Left ventricle myocardium superior (tissue), 1 donor: ENCODE results near the gene SLC30A10. TPM values are rescaled to one million over a fixed set of nuclear protein-coding genes. Genes with fewer than 3 reads are reported as not detected.
A peak's percentile ranks its signal among the peaks of the same experiment; 100 is the strongest.
"Not testable (repeated sequence)": the region's sequence is repeated elsewhere in the genome, so short reads cannot be mapped to it uniquely, and the experiment has no call there.

Source experiments
- ATAC-seq: fragments of 200-7000 bp; cut with Tn5 transposase; one replicate; pipeline ENCODE4 v1.9.1; 2020; ENCODE audit warnings: mild to moderate bottlenecking, moderate library complexity
- DNase-seq: peaks from one replicate; pipeline ENCODE4 v3.0.0-alpha.2; 2020
- intact Hi-C: fragments of 100-400 bp; cut with micrococcal nuclease; formaldehyde crosslinking; loops from one replicate; pipeline ENCODE4 v1.11.0; 2022
- long read RNA-seq: library from polyadenylated mRNA; unstranded; transcript quantifications from one replicate; pipeline ENCODE4 v2.0.0, GENCODE V29; 2021
- total RNA-seq: library from RNA; stranded (reverse); fragmentation: NEBNext Ultra II Directional; extraction: Animal tissue kit (Norgen Biotek cat#: 25700); gene quantifications from one replicate; pipeline ENCODE4 v1.2.1, GENCODE V29; 2021
- donor health status: DM: no; HTN: yes; CAD: no; lungs with severe emphysema.

The SLC30A10 gene
- 0.42 TPM for total RNA-seq
- long read RNA-seq, partial matches to known transcripts = 0 of 3 reads
- long read RNA-seq, other reads (novel, unspliced or antisense) = 3 of 3 reads

DNA sequence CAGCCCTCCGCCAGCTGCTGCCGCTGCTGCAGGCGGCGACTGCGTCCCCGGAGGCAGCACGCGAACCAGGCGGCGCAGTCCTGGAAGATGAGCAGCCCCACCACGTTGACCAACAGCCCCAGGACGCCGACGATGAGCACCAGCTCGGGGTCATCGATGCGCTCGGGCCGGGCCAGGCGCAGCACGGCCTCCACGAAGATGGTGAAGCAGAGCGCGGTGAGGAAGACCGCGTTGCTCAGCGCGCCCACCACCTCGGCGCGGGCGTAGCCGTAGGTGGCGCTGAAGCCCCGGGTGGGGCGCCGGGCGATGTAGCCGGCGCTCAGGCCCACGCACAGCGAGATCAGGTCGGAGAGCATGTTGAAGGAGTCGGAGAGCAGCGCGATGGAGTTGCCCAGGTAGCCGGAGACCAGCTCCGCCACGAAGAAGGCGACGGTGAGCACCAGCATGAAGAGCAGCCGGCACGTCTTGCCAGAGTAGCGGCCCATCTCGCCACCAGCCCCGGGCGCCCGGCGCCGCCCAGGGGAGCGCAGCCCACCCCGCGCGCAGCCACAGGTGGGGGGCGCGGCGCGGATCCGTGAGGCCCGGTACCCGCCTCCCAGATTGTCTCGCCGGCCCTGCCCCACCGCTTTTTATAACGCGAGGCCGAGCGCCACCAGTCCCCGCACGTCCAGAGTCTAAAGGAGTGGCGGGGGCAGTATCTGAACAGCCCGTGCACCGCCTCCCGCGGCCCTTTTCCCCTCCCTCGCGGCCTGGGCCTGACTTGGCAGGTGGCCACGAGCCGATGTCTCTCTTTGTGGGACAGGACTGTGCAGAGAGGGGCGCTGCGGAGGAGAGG, at the start of gene SLC30A10:
SLC30A10 (minus strand) TSS at position 602 of the 835 bp plus-strand sequence; CDS start at position 485, 117 bp downstream.
- peak; percentile 63 for ATAC-seq

DNA sequence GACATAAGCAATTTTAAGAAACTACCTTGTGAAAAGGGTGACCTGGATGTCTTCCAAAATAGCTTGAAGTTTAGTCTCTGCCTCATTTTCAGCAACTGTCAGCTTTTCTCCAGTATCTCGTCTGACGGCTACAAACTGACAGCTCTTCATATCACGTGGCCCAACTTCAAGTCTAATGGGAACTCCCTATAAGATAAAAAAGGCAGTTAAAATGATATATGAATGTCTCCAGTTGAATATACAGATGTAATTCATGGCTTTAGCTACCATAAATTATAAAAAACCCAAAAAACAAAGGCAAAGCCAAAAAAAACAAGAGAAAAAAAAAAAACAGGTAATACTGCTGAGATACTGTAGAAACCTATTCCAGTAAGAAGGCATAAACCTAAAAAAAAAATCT, 44.9 kb upstream of the SLC30A10 start:
- intact Hi-C loops = no loop called here
- no peak for DNase-seq
- no peak for ATAC-seq

More for the DNA sequence above, at the start of gene SLC30A10:
- intact Hi-C loops = no loop called here
- peak; percentile 46 for DNase-seq

DNA sequence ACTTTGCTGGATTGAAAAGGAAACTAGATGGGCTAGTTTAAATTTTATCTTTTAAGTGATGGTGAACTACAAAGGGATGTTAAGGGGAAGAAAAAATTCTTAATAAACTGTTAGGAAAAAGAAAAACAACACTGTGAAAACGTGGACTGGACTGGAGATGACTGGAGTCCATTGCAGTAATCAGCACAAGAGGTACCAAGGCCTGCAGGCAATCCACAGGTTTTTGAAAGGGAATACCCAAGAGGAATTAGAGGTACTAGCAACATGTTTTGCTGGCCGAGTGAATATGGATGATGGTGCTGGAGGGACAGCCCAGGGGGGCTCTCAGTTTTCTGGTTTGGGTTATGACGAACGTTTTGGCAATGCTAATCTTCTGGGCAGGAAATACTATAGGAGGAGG, 39.0 kb upstream of the SLC30A10 start:
- DNase-seq (no peak), ATAC-seq (no peak)
- intact Hi-C loops = no loop called here

DNA sequence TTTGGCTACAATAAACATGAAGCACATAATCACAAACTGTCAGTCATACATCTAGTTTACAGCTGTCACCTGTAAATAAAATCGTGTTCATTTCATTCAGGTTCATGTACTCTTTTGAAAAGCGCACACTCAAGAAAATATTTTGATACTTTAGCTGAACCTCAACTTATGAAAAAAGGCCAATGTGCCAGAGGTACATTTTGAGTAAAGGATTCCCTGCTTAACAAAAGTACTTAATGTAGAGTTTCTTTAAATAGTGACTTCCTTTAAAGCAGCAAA, 37.7 kb upstream of the SLC30A10 start:
- no peak for ATAC-seq
- intact Hi-C loops = no loop called here
- DNase-seq = no peak

DNA sequence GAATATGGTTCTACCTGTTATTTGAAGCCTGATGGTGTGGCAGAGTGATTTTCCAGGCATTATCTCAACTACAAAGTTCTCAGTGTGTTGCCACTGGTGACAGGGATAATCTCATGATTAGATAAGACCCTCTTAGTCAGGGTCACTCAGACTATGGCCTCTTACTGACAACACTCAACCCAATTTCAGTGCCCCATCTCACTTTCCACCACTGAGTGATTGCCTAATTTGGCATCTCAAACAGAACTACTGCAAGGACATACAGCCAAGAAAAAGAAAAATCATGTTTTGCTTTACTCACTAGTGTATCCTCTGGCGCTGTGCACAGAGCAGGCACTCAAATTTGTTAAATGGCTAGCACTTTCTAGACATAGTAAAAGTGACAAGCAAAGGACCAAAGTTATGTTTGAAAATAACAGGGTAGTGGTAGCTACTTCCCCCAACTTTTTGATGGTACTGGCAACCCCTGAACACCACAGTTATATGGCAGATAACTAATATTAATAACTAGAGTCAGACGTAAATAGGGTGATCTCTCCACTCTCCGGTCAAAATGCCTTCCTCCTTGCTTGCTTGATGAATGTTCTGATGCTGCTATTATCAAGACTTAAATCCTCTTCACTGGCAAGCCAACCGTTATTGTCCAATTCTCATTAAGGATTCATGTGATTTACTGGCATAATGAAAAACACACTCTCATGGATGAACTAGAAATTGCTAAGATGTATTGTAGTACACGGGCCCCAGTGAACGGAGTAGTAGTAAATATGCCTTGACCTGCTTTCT, 37.1 kb upstream of the SLC30A10 start:
- no peak for ATAC-seq
- intact Hi-C loops = no loop called here
- no peak for DNase-seq

DNA sequence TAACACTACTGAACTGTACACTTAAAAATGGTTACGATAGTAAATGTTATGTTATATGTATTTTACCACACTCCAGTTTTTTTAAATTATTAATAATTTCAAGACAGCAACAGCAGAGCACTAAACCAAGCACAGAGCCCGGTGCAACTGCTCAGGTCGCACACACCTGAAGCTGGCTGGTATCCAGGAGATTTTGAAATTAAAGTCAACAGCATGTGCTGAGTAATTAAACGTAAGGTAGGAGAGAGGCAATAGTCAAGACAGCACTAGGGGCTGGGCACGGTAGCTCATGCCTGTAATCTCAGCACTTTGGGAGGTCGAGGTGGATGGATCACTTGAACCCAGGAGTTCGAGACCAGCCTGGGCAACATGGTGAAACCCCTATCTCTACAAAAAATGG, 35.1 kb upstream of the SLC30A10 start:
- intact Hi-C loops = no loop called here
- DNase-seq = no peak
- ATAC-seq = no peak

DNA sequence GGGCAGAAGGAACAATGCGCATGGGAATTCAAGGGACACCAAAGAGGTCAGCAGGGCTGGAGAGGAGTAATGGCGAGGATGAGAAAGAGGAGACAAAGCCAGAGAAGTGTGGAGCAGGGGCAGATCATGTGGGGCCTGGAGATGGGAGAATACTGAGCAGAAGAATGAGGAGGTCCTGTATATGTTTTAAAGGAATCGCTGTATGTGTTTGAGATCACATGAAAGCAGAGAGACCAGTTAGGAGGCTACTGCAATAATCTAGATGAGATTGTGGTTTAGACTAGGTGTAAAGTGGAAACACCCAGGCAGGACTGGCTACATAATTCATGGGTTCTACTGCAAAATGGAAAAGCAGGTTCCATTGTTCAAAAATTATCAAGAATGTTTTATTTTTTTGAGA, 33.3 kb upstream of the SLC30A10 start:
- ATAC-seq (no peak), DNase-seq (no peak)
- intact Hi-C loops = no loop called here

DNA sequence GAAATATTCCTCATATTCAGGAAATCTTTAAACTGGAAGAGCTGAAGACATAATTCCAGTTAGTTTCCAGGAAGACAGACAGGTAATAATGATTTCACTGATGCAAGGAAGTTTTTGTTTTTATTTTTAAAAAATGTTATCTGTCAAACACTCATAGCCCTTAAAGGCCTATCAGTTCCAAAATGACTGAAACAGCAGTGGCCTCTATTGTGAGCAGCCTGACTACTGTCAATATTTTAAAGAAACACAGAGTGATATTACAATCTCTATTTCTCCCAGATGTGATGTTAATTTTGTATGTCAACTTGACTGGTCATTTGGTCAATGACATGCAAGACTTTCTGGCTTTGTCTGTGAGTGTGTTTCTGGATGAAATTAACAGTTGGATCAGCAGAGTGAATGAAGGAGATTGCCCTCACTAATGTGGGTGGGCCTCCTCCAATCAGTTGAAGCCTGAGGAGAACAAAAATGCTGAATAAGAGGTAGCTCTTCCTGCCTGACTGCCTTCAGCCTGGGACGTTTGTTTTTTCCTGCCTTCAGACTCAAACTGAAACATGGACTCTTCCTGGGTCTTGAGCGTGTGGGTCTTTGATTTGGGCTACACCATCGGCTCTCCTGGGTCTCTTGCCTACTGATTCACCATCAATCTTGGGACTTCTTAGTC, 31.3 kb upstream of the SLC30A10 start:
- intact Hi-C loops = no loop called here
- ATAC-seq (no peak), DNase-seq (no peak)

DNA sequence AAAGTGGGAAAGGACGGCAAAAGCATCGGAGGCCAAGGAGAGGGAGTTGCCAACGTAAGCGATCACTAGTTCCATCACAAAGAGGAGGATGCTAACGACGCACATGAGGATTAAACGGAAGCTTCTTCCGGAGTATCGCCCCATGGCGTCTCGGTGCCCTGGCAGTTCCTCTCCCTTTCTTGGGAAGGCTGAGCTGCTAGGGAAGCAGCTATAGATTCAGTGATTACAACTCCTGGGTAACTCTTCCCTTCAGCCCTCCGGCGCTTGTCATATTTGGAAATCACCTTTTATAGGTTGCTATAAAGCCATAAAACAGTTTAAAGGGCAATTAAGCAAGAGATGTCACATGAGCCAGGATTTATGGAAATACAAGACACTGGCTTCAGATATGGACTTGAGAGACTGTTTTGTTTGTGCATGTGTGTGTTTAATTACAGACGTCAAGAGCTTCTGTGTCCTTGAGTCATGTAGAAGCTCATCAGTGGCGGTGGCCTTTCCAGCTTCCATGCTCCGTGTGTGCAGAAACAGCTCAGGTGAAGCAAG, 30.6 kb upstream of the SLC30A10 start:
- no peak for DNase-seq
- intact Hi-C loops = no loop called here
- ATAC-seq = no peak

DNA sequence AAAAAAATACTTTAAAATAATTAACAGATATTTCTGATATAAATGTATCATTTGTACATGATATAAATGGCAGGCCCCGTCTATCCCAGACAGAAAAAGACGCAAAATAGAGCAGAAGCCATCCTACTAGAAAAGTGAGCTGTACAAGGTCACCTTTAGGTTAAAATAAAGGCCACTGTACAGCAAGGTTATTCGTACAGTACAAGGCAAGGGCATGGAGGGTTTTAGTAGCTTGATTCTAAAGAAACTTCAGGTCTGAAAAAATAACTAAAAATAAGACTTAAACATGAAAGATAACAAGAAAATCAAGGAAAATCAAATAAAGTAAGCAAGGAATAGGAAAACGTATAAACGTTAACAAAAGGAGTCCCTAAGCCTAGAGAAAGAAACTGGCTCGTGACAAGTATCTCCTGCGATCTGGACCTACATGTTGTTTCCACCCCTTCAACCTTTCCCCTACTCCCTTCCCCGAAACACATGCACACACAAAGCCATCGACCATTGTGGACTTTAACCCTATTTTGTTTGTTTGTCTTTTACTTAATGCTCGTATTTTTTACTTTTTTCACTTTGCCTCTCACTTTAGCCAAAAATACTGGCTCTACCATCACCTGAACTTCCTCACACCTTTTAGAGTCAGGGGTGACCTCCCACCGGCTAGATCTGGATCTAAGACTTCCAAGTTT, 26.5 kb upstream of the SLC30A10 start:
- no peak for DNase-seq

DNA sequence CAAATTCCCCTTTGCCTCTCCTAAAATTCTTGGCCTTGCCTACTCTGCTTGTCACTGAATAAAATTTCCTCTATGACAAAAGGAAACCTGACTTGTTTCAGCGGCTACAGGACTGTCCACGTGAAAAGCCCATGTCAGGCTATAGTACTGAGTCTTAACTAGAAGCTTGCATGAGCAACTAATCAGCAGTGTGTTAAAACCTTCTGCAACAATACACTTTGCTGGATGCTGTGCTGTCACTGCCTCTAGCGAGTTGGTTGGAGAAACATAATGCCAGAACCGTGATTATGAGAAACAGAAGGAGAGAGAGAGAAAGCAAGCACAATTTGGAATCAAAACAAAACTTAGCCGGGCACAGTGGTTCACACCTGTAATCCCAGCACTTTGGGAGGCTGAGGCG, 25.7 kb upstream of the SLC30A10 start:
- DNase-seq (no peak), ATAC-seq (no peak)

More for the DNA sequence above, 26.5 kb upstream of the SLC30A10 start:
- no peak for ATAC-seq
- intact Hi-C loops = no loop called here

DNA sequence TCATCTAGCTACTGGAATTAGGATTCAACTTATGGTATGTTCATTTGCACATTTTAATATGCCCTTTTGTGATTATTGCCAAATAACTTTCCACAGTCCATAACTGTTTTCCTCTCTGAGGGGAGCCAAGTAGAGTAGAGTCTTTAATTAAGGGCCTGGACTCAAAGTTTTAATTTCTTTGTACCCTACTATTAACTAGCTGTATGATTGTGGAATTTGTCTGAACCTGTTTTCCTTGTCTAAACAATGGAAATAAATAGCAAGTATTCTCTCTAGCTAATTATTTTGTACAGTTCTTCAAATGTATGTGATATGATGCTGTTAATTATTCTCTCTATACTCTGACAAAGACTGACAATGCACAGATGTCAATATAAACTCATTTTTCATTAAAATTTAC, 24.0 kb upstream of the SLC30A10 start:
- no peak for ATAC-seq

More for the DNA sequence above, 25.7 kb upstream of the SLC30A10 start:
- intact Hi-C loops = no loop called here

DNA sequence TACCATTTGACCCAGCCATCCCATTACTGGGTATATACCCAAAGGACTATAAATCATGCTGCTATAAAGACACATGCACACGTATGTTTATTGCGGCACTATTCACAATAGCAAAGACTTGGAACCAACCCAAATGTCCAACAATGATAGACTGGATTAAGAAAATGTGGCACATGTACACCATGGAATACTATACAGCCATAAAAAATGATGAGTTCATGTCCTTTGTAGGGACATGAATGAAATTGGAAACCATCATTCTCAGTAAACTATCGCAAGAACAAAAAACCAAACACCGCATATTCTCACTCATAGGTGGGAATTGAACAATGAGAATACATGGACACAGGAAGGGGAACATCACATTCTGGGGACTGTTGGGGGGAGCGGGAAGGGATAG, 20.9 kb upstream of the SLC30A10 start:
- DNase-seq, intact Hi-C loops, ATAC-seq: not testable (repeated sequence)

More for the DNA sequence above, 24.0 kb upstream of the SLC30A10 start:
- intact Hi-C loops = no loop called here
- DNase-seq = no peak

DNA sequence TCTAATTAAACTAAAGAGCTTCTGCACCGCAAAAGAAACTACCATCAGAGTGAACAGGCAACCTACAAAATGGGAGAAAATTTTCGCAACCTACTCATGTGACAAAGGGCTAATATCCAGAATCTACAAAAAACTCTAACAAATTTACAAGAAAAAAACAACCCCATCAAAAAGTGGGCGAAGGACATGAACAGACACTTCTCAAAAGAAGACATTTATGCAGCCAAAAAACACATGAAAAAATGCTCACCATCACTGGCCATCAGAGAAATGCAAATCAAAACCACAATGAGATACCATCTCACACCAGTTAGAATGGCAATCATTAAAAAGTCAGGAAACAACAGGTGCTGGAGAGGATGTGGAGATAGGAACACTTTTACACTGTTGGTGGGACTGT, 20.4 kb upstream of the SLC30A10 start:
- DNase-seq, ATAC-seq, intact Hi-C loops: not testable (repeated sequence)

DNA sequence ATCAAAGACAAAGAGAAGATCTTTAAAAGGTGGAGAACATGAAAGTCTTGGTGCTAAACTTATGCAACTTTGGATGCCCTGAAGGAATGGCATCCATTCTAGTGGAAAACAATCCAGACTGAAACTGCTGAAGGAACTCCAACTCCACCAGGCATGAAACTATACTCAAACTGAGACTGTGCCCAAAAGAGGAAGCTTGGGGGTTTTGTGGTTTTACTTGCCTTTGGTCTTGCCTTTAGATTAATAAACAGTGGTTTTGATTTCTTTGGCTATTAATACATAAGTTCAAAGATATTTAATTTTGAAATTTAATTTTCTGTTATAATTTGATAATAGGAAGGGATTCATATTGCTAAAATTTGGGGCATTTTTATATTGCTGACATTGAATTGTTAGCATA, 17.4 kb upstream of the SLC30A10 start:
- ATAC-seq (no peak), DNase-seq (no peak)

DNA sequence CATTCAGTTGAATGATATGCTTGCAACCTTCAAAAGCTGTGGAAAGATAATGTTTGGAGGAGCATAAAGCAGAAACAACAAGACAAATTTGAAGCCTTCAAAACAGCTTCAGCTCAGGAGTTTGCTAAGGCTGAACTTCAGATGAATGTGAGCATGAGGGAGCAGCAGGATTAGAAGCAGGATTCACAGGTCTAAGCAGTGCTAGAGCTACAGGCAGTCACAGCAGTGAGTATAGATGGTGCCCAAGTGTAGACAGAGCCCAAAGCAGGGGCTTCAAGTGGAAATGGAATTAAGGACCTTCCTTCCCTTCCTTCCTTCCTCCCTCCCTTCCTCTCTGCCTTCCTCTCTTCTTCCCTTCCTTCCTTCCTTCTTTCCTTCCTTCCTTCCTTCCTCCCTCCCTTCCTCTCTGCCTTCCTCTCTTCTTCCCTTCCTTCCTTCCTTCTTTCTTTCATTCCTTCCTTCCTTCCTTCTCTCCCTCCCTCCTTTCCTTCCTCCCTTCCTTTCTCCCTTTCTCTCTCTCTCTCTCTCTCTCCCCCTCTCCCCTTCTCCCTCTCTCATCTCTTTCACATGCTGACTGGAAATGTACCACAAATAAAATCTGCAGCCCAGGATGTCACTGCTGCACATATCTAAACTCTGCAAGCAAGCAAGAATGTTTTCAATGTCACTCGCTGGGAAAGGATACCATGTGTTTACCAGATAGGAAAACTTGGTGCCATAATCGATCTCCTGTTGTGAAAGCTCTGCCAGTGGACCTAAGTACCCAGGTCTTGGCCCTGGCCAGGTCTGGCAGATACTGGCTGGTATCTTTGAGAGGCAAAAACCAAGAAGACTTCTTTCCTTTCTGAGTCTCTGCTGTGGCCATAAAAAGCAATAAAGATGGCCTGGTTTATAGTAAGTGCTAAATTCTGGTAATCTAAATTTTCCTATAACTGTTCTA, 13.1 kb upstream of the SLC30A10 start:
- no peak for ATAC-seq
- intact Hi-C loops = no loop called here
- no peak for DNase-seq

More for the DNA sequence above, 17.4 kb upstream of the SLC30A10 start:
- intact Hi-C loops = no loop called here

DNA sequence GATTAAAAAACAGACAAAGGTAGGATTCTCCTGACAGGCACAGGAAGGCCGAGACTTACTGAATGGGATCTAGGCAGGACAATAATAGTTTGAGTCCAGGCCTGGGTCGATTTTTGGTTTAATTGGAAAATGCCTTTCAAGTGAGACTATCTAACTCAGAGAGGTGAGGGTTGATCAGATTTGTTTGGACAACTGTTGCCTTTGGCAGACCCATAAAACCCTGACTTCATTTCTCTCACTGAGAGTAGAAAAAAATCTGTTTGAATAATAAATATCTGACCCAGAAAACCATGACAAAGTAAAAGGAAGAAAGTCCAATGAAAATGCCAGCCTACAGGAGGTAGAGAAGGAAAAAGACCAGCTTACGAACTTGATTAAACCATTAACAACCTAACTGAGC, 12.3 kb upstream of the SLC30A10 start:
- DNase-seq = no peak
- intact Hi-C loops = no loop called here
- ATAC-seq = no peak

DNA sequence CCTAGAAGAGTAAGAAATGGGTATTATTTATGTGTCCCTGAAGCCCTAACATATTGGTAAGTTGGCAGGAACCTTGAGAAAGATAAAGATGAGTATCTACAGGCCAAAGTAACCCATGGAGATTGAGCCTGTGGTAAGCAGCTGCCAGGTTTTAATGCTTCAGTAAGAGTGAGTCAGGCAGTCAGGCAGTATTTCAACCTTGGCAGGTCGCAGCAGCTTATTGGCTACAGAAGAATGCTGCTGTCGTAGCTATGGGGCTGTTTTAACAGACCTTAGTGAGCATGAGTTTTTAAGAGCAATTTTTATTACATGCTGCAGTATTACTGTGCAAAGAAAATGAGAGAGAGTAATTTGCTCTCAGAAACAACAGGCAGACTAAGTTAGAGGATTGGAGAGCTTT, 10.3 kb upstream of the SLC30A10 start:
- no peak for ATAC-seq
- DNase-seq = no peak
- intact Hi-C loops = no loop called here
